Activated CD8-positive, alpha-beta T cell treated with anti-CD3 and anti-CD28 coated beads for 36 hours (primary cell): ENCODE results near the gene RAI1. TPM values are rescaled to one million over a fixed set of nuclear protein-coding genes. Genes with fewer than 3 reads are reported as not detected.

ENCODE experiments used
- ATAC-seq: fragments of 200-7000 bp; cut with Tn5 transposase; one replicate; pipeline ENCODE4 v1.10.0; 2021; ENCODE audit warnings: mild to moderate bottlenecking, moderate library complexity
- CTCF ChIA-PET: fragments of 350-600 bp; sonication (Branson Sonifier 250); formaldehyde crosslinking; loops from one replicate; lab custom pipeline; 2021; ENCODE audit warnings: antibody characterized with exemption; lab: Charles Lee
- POLR2A ChIA-PET: fragments of 350-600 bp; sonication (Branson Sonifier 250); formaldehyde crosslinking; loops from one replicate; lab custom pipeline; 2021; ENCODE audit warnings: antibody characterized with exemption; lab: Charles Lee
- DNase-seq: peaks from one replicate; pipeline ENCODE4 v3.0.0-alpha.2; 2020
- H3K27ac Mint-ChIP-seq: one replicate; pipeline ENCODE4 v1.8.0; 2021; ENCODE audit warnings: mild to moderate bottlenecking, mixed read lengths
- H3K27me3 Mint-ChIP-seq: one replicate; pipeline ENCODE4 v1.8.0; 2021; ENCODE audit warnings: mixed read lengths
- H3K36me3 Mint-ChIP-seq: one replicate; pipeline ENCODE4 v1.8.0; 2021; ENCODE audit warnings: low read depth, mixed read lengths
- H3K4me1 Mint-ChIP-seq: one replicate; pipeline ENCODE4 v1.8.0; 2021; ENCODE audit warnings: low read depth, mixed read lengths
- H3K4me3 Mint-ChIP-seq: one replicate; pipeline ENCODE4 v1.8.0; 2021; ENCODE audit warnings: mild to moderate bottlenecking, moderate library complexity, mixed read lengths
- H3K9me3 Mint-ChIP-seq: one replicate; pipeline ENCODE4 v1.8.0; 2021; ENCODE audit warnings: mixed read lengths
- CTCF ChIP-seq: fragments of 200-600 bp; IDR thresholded peaks from one replicate; pipeline ENCODE4 v1.8.0; 2022; ENCODE audit warnings: antibody characterized with exemption, mild to moderate bottlenecking
- intact Hi-C: fragments of 100-400 bp; cut with micrococcal nuclease; formaldehyde crosslinking; loops from one replicate; pipeline ENCODE4 v1.10.0; 2022
- total RNA-seq, 2 experiments: library from RNA; stranded (reverse); gene quantifications; one replicate each; pipeline ENCODE4 v1.2.3, GENCODE V29; 2021

Gene RAI1
- total RNA-seq, 2 experiments from 2014 or later, result 18.1 to 20.3 TPM

GRCh38 chr17:17710728-17711541, 29.7 kb downstream of the RAI1 start:
- Mint-ChIP-seq H3K4me3 (no peak overlapping the region), H3K27ac (no peak overlapping the region), H3K9me3 (no peaks in the 10 kb centered on the region), H3K4me1 (peaks cover 26% of the 10 kb centered on the region), H3K36me3 (no peaks in the 10 kb centered on the region), H3K27me3 (no peaks in the 10 kb centered on the region)
- ATAC-seq (no peak), DNase-seq (no peak)
- no peak for TF ChIP-seq CTCF
- ChIA-PET CTCF (no interaction called here), POLR2A (interaction anchor here (1.3 to 1.8 kb wide), 2 partner anchors 11 to 30 kb away, joined by 3 to 4 read pairs; partner anchors contain the start of gene RAI1)
- intact Hi-C loops, result no loop called here

GRCh38 chr17:17711641-17712162, 30.4 kb downstream of the RAI1 start:
- no peaks in the 10 kb centered on the region for H3K27me3 Mint-ChIP-seq

GRCh38 chr17:17712268-17712924, 31.1 kb downstream of the RAI1 start:
- peak overlapping the region; percentile 73 for H3K27ac Mint-ChIP-seq
- no peaks in the 10 kb centered on the region for H3K9me3 Mint-ChIP-seq
- H3K27me3 Mint-ChIP-seq, result no peaks in the 10 kb centered on the region
- intact Hi-C loops, result no loop called here
- H3K36me3 Mint-ChIP-seq, result no peaks in the 10 kb centered on the region
- peaks cover 26% of the 10 kb centered on the region for H3K4me1 Mint-ChIP-seq
- CTCF ChIA-PET, result no interaction called here
- peak; percentile 85 for ATAC-seq
- no peak overlapping the region for H3K4me3 Mint-ChIP-seq
- no peak for TF ChIP-seq CTCF
- POLR2A ChIA-PET, result interaction anchor here (0.8 to 1.8 kb wide), 6 partner anchors 12 to 203 kb away, joined by 3 to 4 read pairs (median 3); partner anchors contain the start of gene RAI1
- peak; percentile 58 for DNase-seq

More at GRCh38 chr17:17711641-17712162, 30.4 kb downstream of the RAI1 start:
- no peak for ATAC-seq
- no peak overlapping the region for H3K4me3 Mint-ChIP-seq
- TF ChIP-seq CTCF, result no peak
- H3K4me1 Mint-ChIP-seq, result peaks cover 26% of the 10 kb centered on the region
- H3K36me3 Mint-ChIP-seq, result no peaks in the 10 kb centered on the region
- ChIA-PET CTCF (no interaction called here), POLR2A (interaction anchor here (0.8 to 1.8 kb wide), 5 partner anchors 12 to 204 kb away, joined by 3 to 4 read pairs (median 3); partner anchors contain the start of gene RAI1)
- intact Hi-C loops, result no loop called here
- no peaks in the 10 kb centered on the region for H3K9me3 Mint-ChIP-seq
- no peak overlapping the region for H3K27ac Mint-ChIP-seq
- no peak for DNase-seq

GRCh38 chr17:17713839-17714238, 32.6 kb downstream of the RAI1 start:
- ChIA-PET CTCF (interaction anchor here (1.4 kb wide), 1 partner anchor 205 kb away, joined by 3 read pairs; no protein-coding TSS in a partner anchor), POLR2A (no interaction called here)
- intact Hi-C loops, result no loop called here
- ATAC-seq, result no peak
- peaks cover 35% of the 10 kb centered on the region for H3K4me1 Mint-ChIP-seq
- H3K36me3 Mint-ChIP-seq, result no peaks in the 10 kb centered on the region
- TF ChIP-seq CTCF, result no peak
- H3K9me3 Mint-ChIP-seq, result no peaks in the 10 kb centered on the region
- no peak overlapping the region for H3K4me3 Mint-ChIP-seq
- H3K27me3 Mint-ChIP-seq, result no peaks in the 10 kb centered on the region
- no peak for DNase-seq
- no peak overlapping the region for H3K27ac Mint-ChIP-seq
